NB4 (cell line): ENCODE measurements around the gene USP48.

ENCODE experiments used
- DNase-seq: peaks from one replicate; pipeline ENCODE4 v3.0.0; 2010; ENCODE audit warnings: low read depth
- H3K4me3 ChIP-seq: one replicate; pipeline ENCODE4 v1.5.1; 2011; ENCODE audit warnings: mild to moderate bottlenecking, low read depth, low read length, moderate library complexity
- MYC ChIP-seq: IDR thresholded peaks from 2 replicates; pipeline ENCODE4 v1.6.1; 2011; ENCODE audit warnings: low read depth, low read length
- POLR2A ChIP-seq: IDR thresholded peaks from 2 replicates; pipeline ENCODE4 v1.6.1; 2011; ENCODE audit warnings: mild to moderate bottlenecking; ENCODE audit not compliant: insufficient read length; ENCODE audit errors: extremely low read depth
- TF ChIP-seq, protein P1 (sequence below): IDR thresholded peaks from one replicate; pipeline ENCODE4 v1.5.1; 2012; ENCODE audit warnings: low read depth, low read length
- TF ChIP-seq, protein P2 (sequence below): IDR thresholded peaks from 2 replicates; pipeline ENCODE4 v1.6.1; 2011; ENCODE audit warnings: low read depth, low read length

The USP48 gene

DNA sequence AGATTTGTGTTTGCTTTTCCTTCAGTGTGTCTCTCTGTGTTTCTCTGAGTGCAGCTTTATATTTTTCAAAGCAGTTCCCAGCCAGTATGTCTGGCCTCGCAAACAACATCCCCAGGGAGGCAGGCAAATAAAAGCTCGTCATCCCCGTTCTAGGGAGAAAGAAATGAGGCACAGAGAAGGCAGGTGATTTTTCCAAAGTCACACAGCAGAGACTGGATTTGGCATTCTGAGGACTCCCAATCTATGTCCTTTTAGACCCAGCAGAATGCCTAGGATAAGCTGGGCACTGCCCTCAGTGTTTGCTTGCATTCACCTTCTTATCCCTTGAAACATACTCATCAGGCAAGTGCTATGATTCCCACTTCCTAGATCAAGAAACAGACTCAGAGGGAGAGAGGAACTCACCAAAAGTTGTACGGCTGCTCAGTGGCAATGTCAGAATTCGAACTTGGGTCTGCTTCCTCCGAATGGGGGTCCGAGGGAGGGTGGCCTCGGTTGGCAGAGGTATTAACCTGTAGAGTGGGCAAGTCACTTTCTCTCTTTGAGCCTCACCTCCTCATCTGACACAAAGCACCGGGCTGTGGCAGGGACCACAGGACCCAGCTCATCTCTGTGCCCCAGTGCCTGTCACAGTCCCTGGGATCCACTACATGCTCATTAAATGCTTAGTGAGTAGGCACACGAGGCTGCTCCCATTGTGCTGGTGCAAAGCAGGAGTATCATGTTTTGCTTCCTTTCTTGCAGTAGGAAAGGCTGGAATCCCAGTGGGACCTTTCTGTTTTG, 118.0 kb downstream of the USP48 start:
- TF ChIP-seq POLR2A (no peak), MYC (no peak)
- TF ChIP-seq, protein P1, sequence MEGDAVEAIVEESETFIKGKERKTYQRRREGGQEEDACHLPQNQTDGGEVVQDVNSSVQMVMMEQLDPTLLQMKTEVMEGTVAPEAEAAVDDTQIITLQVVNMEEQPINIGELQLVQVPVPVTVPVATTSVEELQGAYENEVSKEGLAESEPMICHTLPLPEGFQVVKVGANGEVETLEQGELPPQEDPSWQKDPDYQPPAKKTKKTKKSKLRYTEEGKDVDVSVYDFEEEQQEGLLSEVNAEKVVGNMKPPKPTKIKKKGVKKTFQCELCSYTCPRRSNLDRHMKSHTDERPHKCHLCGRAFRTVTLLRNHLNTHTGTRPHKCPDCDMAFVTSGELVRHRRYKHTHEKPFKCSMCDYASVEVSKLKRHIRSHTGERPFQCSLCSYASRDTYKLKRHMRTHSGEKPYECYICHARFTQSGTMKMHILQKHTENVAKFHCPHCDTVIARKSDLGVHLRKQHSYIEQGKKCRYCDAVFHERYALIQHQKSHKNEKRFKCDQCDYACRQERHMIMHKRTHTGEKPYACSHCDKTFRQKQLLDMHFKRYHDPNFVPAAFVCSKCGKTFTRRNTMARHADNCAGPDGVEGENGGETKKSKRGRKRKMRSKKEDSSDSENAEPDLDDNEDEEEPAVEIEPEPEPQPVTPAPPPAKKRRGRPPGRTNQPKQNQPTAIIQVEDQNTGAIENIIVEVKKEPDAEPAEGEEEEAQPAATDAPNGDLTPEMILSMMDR = no peak
- TF ChIP-seq, protein P2, sequence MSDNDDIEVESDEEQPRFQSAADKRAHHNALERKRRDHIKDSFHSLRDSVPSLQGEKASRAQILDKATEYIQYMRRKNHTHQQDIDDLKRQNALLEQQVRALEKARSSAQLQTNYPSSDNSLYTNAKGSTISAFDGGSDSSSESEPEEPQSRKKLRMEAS = no peak

DNA sequence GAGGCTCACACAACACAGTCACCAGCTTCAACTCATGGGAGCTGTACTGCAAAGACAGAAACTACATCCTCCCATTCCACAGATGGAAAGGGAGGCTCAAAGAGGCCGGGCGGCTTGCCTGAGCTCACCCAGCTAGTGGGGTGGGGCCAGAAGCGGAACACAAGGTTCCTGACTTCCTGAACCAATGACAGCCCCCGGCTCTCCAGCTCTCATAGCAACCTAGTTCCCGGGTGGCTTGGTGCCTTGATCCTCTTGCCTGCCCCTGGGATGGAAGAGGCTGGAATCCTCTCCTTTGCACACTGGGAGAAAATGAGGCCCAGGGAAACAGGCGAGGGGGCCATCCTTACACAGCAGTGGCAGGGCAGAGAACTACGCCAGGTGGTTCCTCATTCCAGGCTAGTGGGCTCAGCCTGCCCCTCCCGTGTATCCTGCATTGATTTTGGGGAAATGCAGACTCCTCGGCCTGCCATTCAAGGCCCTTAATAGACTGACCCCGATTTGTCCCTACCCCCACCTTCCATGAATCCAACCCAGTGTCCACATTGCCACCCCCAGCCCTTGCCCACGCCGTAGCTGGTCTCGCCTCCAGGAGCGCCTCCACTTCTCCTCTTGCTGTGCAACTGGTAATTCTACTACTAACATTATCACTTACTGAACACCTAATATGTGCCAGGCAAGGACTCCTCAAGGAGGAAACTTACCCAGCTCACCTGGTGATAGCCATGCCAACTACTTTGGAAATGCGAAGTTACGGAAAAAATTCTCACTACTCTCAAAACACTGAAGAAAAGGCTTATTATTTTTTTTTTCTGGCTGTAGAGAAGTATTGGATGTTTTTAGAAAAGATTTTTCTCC, 118.8 kb downstream of the USP48 start:
- no peak for DNase-seq
- TF ChIP-seq, protein P1 = no peak
- TF ChIP-seq MYC (no peak), POLR2A (no peak)
- TF ChIP-seq, protein P2 = no peak
- no peak overlapping the region for H3K4me3 ChIP-seq

More for the DNA sequence above, 118.0 kb downstream of the USP48 start:
- DNase-seq = no peak
- H3K4me3 ChIP-seq = no peak overlapping the region

DNA sequence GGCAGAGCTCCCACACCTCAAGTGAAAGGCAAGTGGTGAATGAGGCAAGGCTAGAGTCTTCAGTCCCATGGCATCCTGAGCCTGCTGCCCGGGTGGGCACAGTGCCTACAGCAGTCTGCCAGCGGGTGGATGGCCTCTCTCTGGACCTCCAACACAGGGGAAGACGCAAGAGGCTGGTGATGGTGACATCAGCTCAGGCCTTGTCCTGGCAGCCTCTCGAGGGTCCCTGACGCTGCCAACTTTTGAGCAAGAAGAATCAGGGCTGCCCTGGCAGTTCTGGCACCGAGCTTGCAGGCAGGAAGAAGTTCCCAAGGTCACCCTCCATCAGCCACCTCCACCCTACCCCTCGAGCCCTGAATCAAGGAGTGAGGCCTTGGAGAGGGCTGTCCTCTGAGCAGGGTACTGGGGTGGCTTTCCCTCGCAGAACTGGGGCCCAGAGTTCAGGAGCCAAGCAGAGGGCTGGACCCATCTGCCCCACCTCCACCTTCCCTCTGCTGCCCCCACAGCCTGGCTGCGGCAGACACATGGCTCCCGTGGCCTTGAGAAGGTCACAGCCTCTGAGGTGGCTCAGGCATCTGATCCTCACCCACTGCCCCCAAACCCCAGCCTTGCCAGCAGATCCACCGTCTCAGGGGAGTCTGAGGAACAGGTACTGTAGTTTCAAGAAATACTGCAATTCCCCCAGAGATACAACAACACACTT, 119.5 kb downstream of the USP48 start:
- no peak for TF ChIP-seq MYC
- TF ChIP-seq, protein P2 = no peak
- DNase-seq = no peak
- H3K4me3 ChIP-seq = no peak overlapping the region

DNA sequence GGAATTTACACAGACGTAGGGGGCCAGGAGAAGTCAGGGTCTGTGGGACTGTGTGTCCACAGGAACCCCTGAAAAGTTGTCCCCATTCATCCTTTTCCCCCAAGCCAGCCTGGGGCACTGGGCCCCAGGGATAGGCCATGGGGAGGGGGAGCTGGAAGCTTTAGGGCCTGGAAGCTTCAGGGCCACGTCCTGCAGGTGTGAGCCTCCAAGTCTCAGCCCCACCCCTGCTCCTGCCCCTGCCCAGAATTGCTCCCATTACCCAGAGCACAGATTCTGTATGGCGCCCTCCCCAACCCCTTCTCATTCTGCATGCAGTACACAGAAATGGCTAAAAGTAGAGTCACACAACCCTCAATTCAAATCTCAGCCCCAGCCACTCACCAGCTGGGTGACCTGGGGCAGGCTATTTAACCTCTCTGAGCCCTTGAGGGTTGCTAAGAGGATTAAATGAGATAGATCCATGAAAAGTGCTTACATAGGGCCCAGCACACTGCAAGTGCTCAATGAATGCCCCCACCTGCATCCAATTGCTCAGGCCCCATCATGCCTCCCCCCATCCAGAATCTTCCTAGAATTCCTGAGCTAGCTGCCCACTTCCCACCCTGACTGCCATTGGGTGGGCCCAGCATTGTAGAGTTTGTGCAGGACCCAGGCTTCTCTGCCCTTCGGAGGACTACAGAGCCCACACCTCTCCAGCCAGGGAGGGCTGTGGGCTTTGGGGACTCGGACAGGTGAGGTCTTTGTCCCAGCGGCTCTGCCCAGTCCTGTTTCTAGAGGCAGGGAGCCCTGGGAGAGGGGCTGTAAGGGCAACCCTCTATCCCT, 120.3 kb downstream of the USP48 start:
- no peak overlapping the region for H3K4me3 ChIP-seq
- no peak for DNase-seq
- TF ChIP-seq, protein P2 = no peak
- TF ChIP-seq MYC = no peak
- TF ChIP-seq, protein P1 = no peak
- no peak for TF ChIP-seq POLR2A

DNA sequence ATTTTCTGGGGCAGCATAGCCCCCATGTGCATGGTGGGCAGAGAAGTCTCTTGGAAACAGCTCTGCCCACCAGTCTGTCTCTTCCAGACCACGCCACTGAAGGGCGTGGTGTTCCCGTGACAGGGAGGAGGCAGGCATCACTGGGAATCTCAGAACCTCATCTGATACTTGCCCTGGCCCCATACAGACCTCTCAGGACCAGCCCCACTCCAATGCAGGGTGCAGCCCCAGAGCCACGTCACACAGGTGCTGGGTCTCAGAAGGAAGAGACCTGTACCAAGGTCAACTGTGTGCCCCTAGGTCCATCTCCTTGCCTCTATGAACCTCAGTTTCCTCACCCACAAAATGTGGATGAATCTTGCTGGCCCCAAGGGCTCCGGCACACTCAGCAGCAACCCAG, 121.1 kb downstream of the USP48 start:
- TF ChIP-seq, protein P1 = no peak
- TF ChIP-seq, protein P2 = no peak
- no peak overlapping the region for H3K4me3 ChIP-seq
- no peak for DNase-seq
